Stimulated activated CD4-positive, alpha-beta T cell treated with anti-CD3 and anti-CD28 coated beads, Interleukin-4, amount 100 ng/mL, for 24 hours (primary cell): Measurements from ENCODE around the gene UCP2.
A peak's percentile ranks its signal among the peaks of the same experiment; 100 is the strongest.

Source experiments
- DNase-seq: peaks from one replicate; pipeline ENCODE4 v3.0.0-alpha.2; 2020

Gene UCP2

GRCh38 chr11:73982595-73982989 lies at the start of gene UCP2:
UCP2 (minus strand) TSS chr11:73982843; CDS start chr11:73978378, 4,465 bp downstream.
- DNase-seq, result peak; percentile 83

- no peak for DNase-seq
These were observed 48.4 kb upstream of the UCP2 start for GRCh38 chr11:74030723-74031676.

- DNase-seq, result no peak
These were observed 43.0 kb upstream of the UCP2 start for GRCh38 chr11:74025467-74026166.

GRCh38 chr11:74024261-74025029 lies 41.8 kb upstream of the UCP2 start:
- DNase-seq, result peak; percentile 36

- no peak for DNase-seq
These were observed 40.6 kb upstream of the UCP2 start for GRCh38 chr11:74023276-74023675.

- DNase-seq, result no peak
These were observed 39.9 kb upstream of the UCP2 start for GRCh38 chr11:74022546-74022945.

GRCh38 chr11:74021998-74022397 lies 39.4 kb upstream of the UCP2 start:
- DNase-seq, result no peak

GRCh38 chr11:74020539-74020938 lies 37.9 kb upstream of the UCP2 start:
- no peak for DNase-seq

- DNase-seq, result peak; percentile 79
These were observed 37.2 kb upstream of the UCP2 start for GRCh38 chr11:74019860-74020259.

GRCh38 chr11:74019104-74019738 lies 36.6 kb upstream of the UCP2 start:
- DNase-seq, result no peak

- DNase-seq, result no peak
These were observed 35.8 kb upstream of the UCP2 start for GRCh38 chr11:74018331-74019005.

- no peak for DNase-seq
These were observed 35.0 kb upstream of the UCP2 start for GRCh38 chr11:74017631-74018030.

- no peak for DNase-seq
These were observed 33.5 kb upstream of the UCP2 start for GRCh38 chr11:74015919-74016684.

- no peak for DNase-seq
These were observed 32.2 kb upstream of the UCP2 start for GRCh38 chr11:74014880-74015279.

GRCh38 chr11:74013141-74013540 lies 30.5 kb upstream of the UCP2 start:
- no peak for DNase-seq

GRCh38 chr11:74012074-74012809 lies 29.6 kb upstream of the UCP2 start:
- DNase-seq, result no peak

- DNase-seq, result peak; percentile 62
These were observed 28.9 kb upstream of the UCP2 start for GRCh38 chr11:74011360-74012073.

- DNase-seq, result no peak
These were observed 28.0 kb upstream of the UCP2 start for GRCh38 chr11:74010306-74011300.
